ENCODE results near the gene UQCR11. TPM values are rescaled to one million over a fixed set of nuclear protein-coding genes. Genes with fewer than 3 reads are reported as not detected.

Gene UQCR11
- total and polyA plus RNA-seq, 2 of the 4 experiments (the other 2 are of a cell fraction), result 29.2 to 177 TPM

GRCh38 chr19:1605236-1606137 lies at the start of gene UQCR11 (continued):
- TF ChIP-seq ELK1 (IDR thresholded peaks at IDR 0.05; ENCODE audit: borderline replicate concordance, low read depth, low read length), result no peak
- TF ChIP-seq CTCF (conservative IDR thresholded peaks at IDR 0.05; ENCODE audit: low read depth, low read length), result peak; percentile 67

Measured in IMR-90 (cell line).